ENCODE measurements around the gene CREM. TPM values are rescaled to one million over a fixed set of nuclear protein-coding genes. Genes with fewer than 3 reads are reported as not detected.

Gene CREM
- total and polyA plus RNA-seq, 10 of the 15 experiments (the other 5 are each of a cell fraction or from before 2014, with no cell fraction given): 51.3 to 115 (median 70.6) TPM

- TF ChIP-seq, protein P1, sequence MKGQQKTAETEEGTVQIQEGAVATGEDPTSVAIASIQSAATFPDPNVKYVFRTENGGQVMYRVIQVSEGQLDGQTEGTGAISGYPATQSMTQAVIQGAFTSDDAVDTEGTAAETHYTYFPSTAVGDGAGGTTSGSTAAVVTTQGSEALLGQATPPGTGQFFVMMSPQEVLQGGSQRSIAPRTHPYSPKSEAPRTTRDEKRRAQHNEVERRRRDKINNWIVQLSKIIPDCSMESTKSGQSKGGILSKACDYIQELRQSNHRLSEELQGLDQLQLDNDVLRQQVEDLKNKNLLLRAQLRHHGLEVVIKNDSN (IDR thresholded peaks at IDR 0.05; ENCODE audit: borderline replicate concordance, extremely low read length, insufficient read depth, low read depth, low read length): no peak
- TF ChIP-seq PAX8 (IDR thresholded peaks at IDR 0.05) (0 out of 2 replicates have a peak, but pooled peaks have one; percentile 39), REST (IDR thresholded peaks at IDR 0.05; ENCODE audit: low read depth, low read length) (no peak), CREM (IDR thresholded peaks at IDR 0.05; ENCODE audit: low read depth) (no peak), EED (IDR thresholded peaks at IDR 0.05; ENCODE audit: low read depth) (no peak), SREBF1 (IDR thresholded peaks at IDR 0.05; ENCODE audit: low read length) (no peak), JUND (IDR thresholded peaks at IDR 0.05; ENCODE audit: low read depth, low read length) (no peak), BCLAF1 (IDR thresholded peaks at IDR 0.05) (no peak), WRNIP1 (IDR thresholded peaks at IDR 0.05; ENCODE audit: borderline replicate concordance, low read depth, low read length) (no peak), RUNX3 (IDR thresholded peaks at IDR 0.05; ENCODE audit: low read length) (peak; percentile 42), POU2F2 (IDR thresholded peaks at IDR 0.05; ENCODE audit: borderline replicate concordance, low read depth, low read length) (no peak), SUZ12 (IDR thresholded peaks at IDR 0.05; ENCODE audit: unreplicated experiment) (no peak), ZZZ3 (IDR thresholded peaks at IDR 0.05; ENCODE audit: control insufficient read depth, insufficient read length, low read depth) (no peak), SP1 (IDR thresholded peaks at IDR 0.05; ENCODE audit: low read depth, low read length) (no peak), RELA (IDR thresholded peaks at IDR 0.05; ENCODE audit: borderline replicate concordance, partially characterized antibody) (no peak), HDAC6 (IDR thresholded peaks at IDR 0.05; ENCODE audit: unreplicated experiment) (no peak), GABPA (IDR thresholded peaks at IDR 0.05; ENCODE audit: low read depth) (peak; percentile 36; the same call in 1 of the 2 replicates), PML (IDR thresholded peaks at IDR 0.05; ENCODE audit: low read length) (no peak), ETV6 (conservative IDR thresholded peaks at IDR 0.05 in 1 of 2, IDR thresholded peaks at IDR 0.05 in 1 of 2; ENCODE audit: borderline replicate concordance in 1 of 2, low read depth in 1 of 2) (peak in 1 of 2 experiments; percentile 64; a peak in 1 of 4 replicates)
- TF ChIP-seq, protein P2, sequence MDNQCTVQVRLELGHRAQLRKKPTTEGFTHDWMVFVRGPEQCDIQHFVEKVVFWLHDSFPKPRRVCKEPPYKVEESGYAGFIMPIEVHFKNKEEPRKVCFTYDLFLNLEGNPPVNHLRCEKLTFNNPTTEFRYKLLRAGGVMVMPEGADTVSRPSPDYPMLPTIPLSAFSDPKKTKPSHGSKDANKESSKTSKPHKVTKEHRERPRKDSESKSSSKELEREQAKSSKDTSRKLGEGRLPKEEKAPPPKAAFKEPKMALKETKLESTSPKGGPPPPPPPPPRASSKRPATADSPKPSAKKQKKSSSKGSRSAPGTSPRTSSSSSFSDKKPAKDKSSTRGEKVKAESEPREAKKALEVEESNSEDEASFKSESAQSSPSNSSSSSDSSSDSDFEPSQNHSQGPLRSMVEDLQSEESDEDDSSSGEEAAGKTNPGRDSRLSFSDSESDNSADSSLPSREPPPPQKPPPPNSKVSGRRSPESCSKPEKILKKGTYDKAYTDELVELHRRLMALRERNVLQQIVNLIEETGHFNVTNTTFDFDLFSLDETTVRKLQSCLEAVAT (IDR thresholded peaks at IDR 0.05): no peak
These were observed 9.2 kb downstream of the CREM start (continued) for GRCh38 chr10:35135861-35136260.

All from GM12878 (cell line).